HL-60 (cell line): ENCODE measurements around the gene MRPL20.
A peak's percentile ranks its signal among the peaks of the same experiment; 100 is the strongest.
"Not testable (repeated sequence)": the region's sequence is repeated elsewhere in the genome, so short reads cannot be mapped to it uniquely, and the experiment has no call there.

Source experiments
- DNase-seq, 2 experiments: peaks; one replicate each; pipeline ENCODE4 v3.0.0-alpha.2; 2010 to 2020; ENCODE audit warnings: low read depth in 1 of 2, low spot score in 1 of 2
- H3K27ac ChIP-seq: fragments of 250-450 bp; sonication (Bioruptor Pico); replicated peaks from 2 replicates; pipeline ENCODE4 v1.5.1; 2020; ENCODE audit warnings: mild to moderate bottlenecking, moderate library complexity
- H3K27me3 ChIP-seq: fragments of 250-450 bp; sonication (Bioruptor Pico); 2 replicates; pipeline ENCODE4 v1.5.1; 2021; ENCODE audit warnings: mild to moderate bottlenecking, moderate library complexity; ENCODE audit not compliant: insufficient read depth, poor library complexity, severe bottlenecking
- H3K4me3 ChIP-seq: replicated peaks from 2 replicates; pipeline ENCODE4 v1.5.1; 2011; ENCODE audit warnings: mild to moderate bottlenecking, control low read depth, low read length; ENCODE audit not compliant: insufficient read depth
- GABPA ChIP-seq: IDR thresholded peaks from 2 replicates; pipeline ENCODE4 v1.6.1; 2012; ENCODE audit warnings: low read depth
- POLR2AphosphoS5 ChIP-seq: IDR thresholded peaks from 2 replicates; pipeline ENCODE4 v1.6.1; 2012; ENCODE audit warnings: low read depth
- SPI1 ChIP-seq: IDR thresholded peaks from 2 replicates; pipeline ENCODE4 v1.6.1; 2012; ENCODE audit warnings: low read depth, mild to moderate bottlenecking, borderline replicate concordance
- long read RNA-seq: library from polyadenylated mRNA; unstranded; transcript quantifications from one replicate; pipeline ENCODE4 v2.0.0, GENCODE V29; 2020
- TF ChIP-seq, protein P1 (sequence below): IDR thresholded peaks from 2 replicates; pipeline ENCODE4 v1.6.1; 2012; ENCODE audit warnings: low read depth; ENCODE audit not compliant: insufficient replicate concordance
- TF ChIP-seq, protein P2 (sequence below): IDR thresholded peaks from one replicate; pipeline ENCODE4 v1.5.1; 2011; ENCODE audit warnings: low read length, control low read depth, inconsistent platforms; ENCODE audit not compliant: insufficient read depth

MRPL20 gene
- long read RNA-seq, transcript MRPL20-201 (4 exons, 721 nt), result major isoform, 16 of 23 reads
- long read RNA-seq, partial matches to known transcripts, result 2 of 23 reads
- long read RNA-seq, other reads (novel, unspliced or antisense), result 3 of 23 reads

DNA sequence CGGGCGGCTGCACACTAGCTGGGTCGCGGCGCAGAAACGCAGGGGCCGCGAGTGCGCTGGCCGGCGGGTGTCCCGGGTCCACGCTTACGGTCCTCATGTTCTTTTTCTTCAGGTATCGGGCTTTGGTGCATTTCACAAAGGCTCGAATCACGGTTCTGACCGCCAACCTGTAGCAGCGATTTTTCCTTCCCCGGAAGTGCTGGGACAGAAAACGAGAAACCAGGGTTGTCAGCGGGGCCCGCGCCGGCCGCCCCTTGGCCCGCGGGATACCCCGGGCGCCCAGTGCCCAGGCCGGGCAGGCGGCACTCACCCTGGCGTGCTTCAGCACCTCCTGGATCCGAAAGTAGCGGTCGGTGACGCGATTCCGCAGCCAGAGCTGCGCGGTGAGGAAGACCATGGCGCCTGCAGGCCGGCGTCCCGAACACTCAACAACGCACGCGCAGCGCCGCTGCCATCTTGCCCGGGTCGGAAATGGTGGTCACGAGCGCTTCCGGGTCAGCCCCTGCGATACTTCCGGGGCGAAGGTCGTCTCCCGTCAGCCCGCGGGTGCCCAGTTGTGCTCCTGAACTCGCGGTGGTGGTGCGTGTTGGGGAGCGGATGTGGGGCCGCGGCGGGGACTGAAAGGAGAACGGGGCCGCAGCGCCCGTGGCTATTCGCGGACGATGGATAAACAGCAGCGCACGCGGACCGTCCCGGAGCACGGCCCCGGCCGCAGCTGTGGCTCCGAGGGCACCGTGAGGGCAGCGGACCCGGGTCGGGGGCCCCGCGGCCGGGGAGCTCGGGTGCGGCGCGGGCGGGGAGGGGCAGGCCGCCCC lies at the start of gene MRPL20:
Gene MRPL20 (minus strand): TSS at position 473 of the 815 bp plus-strand sequence. CDS start 76 bp downstream, at position 397.
- peak within 1 kb of the TSS; percentile 84 for H3K27ac ChIP-seq
- TF ChIP-seq SPI1 (no peak), POLR2AphosphoS5 (peak; percentile 97), GABPA (peak; percentile 99)
- TF ChIP-seq, protein P1, sequence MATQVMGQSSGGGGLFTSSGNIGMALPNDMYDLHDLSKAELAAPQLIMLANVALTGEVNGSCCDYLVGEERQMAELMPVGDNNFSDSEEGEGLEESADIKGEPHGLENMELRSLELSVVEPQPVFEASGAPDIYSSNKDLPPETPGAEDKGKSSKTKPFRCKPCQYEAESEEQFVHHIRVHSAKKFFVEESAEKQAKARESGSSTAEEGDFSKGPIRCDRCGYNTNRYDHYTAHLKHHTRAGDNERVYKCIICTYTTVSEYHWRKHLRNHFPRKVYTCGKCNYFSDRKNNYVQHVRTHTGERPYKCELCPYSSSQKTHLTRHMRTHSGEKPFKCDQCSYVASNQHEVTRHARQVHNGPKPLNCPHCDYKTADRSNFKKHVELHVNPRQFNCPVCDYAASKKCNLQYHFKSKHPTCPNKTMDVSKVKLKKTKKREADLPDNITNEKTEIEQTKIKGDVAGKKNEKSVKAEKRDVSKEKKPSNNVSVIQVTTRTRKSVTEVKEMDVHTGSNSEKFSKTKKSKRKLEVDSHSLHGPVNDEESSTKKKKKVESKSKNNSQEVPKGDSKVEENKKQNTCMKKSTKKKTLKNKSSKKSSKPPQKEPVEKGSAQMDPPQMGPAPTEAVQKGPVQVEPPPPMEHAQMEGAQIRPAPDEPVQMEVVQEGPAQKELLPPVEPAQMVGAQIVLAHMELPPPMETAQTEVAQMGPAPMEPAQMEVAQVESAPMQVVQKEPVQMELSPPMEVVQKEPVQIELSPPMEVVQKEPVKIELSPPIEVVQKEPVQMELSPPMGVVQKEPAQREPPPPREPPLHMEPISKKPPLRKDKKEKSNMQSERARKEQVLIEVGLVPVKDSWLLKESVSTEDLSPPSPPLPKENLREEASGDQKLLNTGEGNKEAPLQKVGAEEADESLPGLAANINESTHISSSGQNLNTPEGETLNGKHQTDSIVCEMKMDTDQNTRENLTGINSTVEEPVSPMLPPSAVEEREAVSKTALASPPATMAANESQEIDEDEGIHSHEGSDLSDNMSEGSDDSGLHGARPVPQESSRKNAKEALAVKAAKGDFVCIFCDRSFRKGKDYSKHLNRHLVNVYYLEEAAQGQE, result peak; percentile 71
- peak; percentile 91 to 96 for DNase-seq
- peak within 1 kb of the TSS; percentile 86 for H3K4me3 ChIP-seq
- no peaks in the 10 kb centered on the region for H3K27me3 ChIP-seq

DNA sequence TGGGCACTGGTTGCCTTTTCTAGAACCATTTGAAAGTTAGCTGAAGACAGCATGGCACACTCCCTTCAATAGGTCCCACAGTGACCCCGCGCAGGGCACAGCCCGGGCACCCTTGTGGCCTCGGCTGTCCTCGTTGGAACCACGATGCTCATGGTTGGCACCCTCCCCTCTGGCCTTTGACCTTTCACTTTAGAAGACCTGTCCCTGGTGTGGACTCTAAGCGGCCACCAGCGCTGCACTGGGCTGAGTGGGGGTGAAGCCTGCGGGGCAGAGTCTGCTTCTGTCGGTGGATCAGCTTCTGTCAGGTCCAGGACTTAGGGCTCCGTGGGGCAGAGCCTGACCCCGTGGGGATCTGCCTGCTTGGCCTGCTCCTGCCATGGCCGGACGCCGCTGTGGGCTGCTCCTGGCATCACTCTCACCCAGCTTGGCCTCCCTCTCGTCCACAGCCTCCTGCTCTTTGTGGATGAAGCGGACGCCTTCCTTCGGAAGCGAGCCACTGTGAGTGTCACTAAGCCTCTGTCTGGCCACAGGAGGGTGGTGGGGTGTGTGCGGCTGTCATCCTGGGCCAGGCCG lies 49.7 kb upstream of the MRPL20 start:
- DNase-seq, H3K27ac ChIP-seq, H3K4me3 ChIP-seq, H3K27me3 ChIP-seq: not testable (repeated sequence)

DNA sequence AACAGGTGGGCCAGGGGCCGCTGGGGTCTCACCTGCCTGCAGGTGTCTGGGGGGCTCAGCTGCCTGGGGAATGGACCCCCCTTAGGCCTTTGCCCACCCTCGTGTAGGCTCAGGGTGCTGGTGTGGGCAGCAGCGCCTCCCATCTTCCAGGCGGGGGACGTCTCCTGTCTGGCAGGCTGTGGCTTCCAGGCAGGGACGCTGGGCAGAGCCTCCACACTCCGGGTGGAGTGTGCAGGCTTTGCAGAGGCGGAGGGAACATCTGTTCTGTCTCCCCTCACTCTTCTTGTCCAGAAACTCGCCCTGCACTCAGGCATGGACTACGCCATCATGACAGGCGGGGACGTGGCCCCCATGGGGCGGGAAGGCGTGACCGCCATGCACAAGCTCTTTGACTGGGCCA lies 48.8 kb upstream of the MRPL20 start:
- H3K27ac ChIP-seq, H3K27me3 ChIP-seq, H3K4me3 ChIP-seq, DNase-seq: not testable (repeated sequence)

DNA sequence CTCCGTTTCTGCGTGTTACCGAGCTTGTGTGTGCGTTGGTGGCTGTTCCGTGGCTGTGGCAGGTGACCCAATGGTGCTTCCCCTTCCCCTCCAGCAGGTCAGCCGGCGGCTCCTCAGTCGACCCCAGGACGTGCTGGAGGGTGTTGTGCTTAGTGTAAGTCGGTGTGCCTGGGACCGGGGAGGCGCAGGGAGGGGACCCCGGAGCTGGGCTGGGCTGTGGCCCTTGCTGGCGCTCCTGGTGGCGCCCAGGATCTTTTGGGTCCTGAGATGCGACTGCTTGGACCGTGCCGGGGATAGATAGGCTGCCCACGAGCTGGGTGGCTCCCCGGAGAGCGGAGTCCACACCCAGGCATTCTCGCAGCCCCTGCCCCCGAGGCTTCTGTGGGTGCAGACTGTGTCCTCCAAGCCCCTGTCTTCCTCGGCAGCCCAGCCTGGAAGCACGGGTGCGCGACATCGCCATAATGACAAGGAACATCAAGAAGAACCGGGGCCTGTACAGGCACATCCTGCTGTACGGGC lies 48.3 kb upstream of the MRPL20 start:
- Histone ChIP-seq H3K27me3 (no peaks in the 10 kb centered on the region), H3K27ac (no peak overlapping the region), H3K4me3 (no peak overlapping the region)
- no peak for TF ChIP-seq SPI1
- TF ChIP-seq, protein P1, result no peak
- TF ChIP-seq POLR2AphosphoS5, result no peak
- TF ChIP-seq, protein P2, sequence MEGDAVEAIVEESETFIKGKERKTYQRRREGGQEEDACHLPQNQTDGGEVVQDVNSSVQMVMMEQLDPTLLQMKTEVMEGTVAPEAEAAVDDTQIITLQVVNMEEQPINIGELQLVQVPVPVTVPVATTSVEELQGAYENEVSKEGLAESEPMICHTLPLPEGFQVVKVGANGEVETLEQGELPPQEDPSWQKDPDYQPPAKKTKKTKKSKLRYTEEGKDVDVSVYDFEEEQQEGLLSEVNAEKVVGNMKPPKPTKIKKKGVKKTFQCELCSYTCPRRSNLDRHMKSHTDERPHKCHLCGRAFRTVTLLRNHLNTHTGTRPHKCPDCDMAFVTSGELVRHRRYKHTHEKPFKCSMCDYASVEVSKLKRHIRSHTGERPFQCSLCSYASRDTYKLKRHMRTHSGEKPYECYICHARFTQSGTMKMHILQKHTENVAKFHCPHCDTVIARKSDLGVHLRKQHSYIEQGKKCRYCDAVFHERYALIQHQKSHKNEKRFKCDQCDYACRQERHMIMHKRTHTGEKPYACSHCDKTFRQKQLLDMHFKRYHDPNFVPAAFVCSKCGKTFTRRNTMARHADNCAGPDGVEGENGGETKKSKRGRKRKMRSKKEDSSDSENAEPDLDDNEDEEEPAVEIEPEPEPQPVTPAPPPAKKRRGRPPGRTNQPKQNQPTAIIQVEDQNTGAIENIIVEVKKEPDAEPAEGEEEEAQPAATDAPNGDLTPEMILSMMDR, result no peak
- TF ChIP-seq GABPA, result no peak
- DNase-seq, result no peak

DNA sequence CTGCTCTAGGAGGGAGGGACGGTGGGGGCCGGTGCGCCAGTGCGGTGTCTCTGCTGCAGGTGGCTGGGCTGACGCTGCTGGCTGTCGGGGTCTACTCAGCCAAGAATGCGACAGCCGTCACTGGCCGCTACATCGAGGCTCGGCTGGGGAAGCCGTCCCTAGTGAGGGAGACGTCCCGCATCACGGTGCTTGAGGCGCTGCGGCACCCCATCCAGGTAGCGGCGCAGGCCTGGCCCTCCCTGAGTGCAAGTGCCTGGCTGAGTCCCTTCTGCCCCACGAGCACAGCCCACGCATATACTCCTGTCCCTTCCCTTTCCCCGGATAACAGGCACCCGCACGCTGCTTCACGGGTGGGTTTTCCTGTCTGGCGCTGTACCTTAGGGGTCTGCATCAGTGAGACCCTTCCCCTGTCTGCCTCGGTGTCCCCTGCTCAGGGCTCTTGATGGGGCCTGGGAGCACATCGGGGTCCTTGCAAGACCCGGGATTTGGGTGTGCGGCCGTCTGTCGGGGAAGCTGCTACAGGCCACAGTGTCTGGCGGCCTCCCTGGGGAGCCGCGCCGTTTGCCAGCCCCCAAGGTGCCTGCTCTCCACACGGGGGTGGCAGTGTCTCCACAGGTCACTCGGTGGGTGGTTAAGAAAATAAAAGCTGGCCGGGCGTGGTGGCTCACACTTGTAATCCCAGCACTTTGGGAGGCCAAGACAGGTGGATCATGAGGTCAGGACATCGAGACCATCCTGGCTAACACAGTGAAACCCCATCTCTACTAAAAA lies 47.4 kb upstream of the MRPL20 start:
- not testable (repeated sequence) for H3K4me3 ChIP-seq, H3K27me3 ChIP-seq, DNase-seq, H3K27ac ChIP-seq
